Measurements from ENCODE around the gene TM9SF3. TPM values are rescaled to one million over a fixed set of nuclear protein-coding genes. Genes with fewer than 3 reads are reported as not detected.

Gene TM9SF3
- total and polyA plus RNA-seq, 2 experiments from 2014 or later = 37.3 to 72.5 TPM

GRCh38 chr10:96538683-96539082 is 48.1 kb downstream of the TM9SF3 start:
- H4K20me1 ChIP-seq (replicated peaks; ENCODE audit: insufficient read depth) = peaks cover 6% of the 10 kb centered on the region; the same call in 1 of the 2 replicates

More at GRCh38 chr10:96538683-96539082, 48.1 kb downstream of the TM9SF3 start:
- H3K27ac ChIP-seq (ENCODE audit: low read depth) = no peak overlapping the region
- peaks cover 37% of the 10 kb centered on the region for H3K79me2 ChIP-seq (replicated peaks; ENCODE audit: insufficient read depth)
- H2AFZ ChIP-seq = no peak overlapping the region
- H3K36me3 ChIP-seq (ENCODE audit: insufficient read depth) = peaks cover 6% of the 10 kb centered on the region
- Mint-ChIP-seq H3K4me3 (no peak overlapping the region), H3K9me3 (no peaks in the 10 kb centered on the region), H3K4me1 (no peaks in the 10 kb centered on the region), H3K27me3 (ENCODE audit: insufficient read depth, low read depth, poor library complexity) (peaks cover 2% of the 10 kb centered on the region), H3K27ac (no peak overlapping the region), H3K36me3 (ENCODE audit: low read depth) (peaks cover 32% of the 10 kb centered on the region)
- TF ChIP-seq NANOG (IDR thresholded peaks at IDR 0.05; ENCODE audit: borderline replicate concordance) (no peak), ETS1 (IDR thresholded peaks at IDR 0.05) (no peak), EZH2 (IDR thresholded peaks at IDR 0.05; ENCODE audit: low read depth, unreplicated experiment) (no peak), JUNB (IDR thresholded peaks at IDR 0.05; ENCODE audit: unreplicated experiment) (no peak), EZH2phosphoT487 (IDR thresholded peaks at IDR 0.05; ENCODE audit: unreplicated experiment) (no peak), POLR2AphosphoS5 (IDR thresholded peaks at IDR 0.05; ENCODE audit: low read depth) (no peak), ZNF331 (CRISPR knock-in tag; IDR thresholded peaks at IDR 0.05; ENCODE audit: low read depth) (no peak), CTCF (conservative IDR thresholded peaks at IDR 0.05; ENCODE audit: low read depth in 2 of 2) (no peak), ZNF114 (CRISPR knock-in tag; IDR thresholded peaks at IDR 0.05) (no peak), CREB1 (CRISPR knock-in tag; IDR thresholded peaks at IDR 0.05; ENCODE audit: low read depth) (no peak), STAT1 (IDR thresholded peaks at IDR 0.05; ENCODE audit: unreplicated experiment) (no peak)
- TF ChIP-seq, protein P1, sequence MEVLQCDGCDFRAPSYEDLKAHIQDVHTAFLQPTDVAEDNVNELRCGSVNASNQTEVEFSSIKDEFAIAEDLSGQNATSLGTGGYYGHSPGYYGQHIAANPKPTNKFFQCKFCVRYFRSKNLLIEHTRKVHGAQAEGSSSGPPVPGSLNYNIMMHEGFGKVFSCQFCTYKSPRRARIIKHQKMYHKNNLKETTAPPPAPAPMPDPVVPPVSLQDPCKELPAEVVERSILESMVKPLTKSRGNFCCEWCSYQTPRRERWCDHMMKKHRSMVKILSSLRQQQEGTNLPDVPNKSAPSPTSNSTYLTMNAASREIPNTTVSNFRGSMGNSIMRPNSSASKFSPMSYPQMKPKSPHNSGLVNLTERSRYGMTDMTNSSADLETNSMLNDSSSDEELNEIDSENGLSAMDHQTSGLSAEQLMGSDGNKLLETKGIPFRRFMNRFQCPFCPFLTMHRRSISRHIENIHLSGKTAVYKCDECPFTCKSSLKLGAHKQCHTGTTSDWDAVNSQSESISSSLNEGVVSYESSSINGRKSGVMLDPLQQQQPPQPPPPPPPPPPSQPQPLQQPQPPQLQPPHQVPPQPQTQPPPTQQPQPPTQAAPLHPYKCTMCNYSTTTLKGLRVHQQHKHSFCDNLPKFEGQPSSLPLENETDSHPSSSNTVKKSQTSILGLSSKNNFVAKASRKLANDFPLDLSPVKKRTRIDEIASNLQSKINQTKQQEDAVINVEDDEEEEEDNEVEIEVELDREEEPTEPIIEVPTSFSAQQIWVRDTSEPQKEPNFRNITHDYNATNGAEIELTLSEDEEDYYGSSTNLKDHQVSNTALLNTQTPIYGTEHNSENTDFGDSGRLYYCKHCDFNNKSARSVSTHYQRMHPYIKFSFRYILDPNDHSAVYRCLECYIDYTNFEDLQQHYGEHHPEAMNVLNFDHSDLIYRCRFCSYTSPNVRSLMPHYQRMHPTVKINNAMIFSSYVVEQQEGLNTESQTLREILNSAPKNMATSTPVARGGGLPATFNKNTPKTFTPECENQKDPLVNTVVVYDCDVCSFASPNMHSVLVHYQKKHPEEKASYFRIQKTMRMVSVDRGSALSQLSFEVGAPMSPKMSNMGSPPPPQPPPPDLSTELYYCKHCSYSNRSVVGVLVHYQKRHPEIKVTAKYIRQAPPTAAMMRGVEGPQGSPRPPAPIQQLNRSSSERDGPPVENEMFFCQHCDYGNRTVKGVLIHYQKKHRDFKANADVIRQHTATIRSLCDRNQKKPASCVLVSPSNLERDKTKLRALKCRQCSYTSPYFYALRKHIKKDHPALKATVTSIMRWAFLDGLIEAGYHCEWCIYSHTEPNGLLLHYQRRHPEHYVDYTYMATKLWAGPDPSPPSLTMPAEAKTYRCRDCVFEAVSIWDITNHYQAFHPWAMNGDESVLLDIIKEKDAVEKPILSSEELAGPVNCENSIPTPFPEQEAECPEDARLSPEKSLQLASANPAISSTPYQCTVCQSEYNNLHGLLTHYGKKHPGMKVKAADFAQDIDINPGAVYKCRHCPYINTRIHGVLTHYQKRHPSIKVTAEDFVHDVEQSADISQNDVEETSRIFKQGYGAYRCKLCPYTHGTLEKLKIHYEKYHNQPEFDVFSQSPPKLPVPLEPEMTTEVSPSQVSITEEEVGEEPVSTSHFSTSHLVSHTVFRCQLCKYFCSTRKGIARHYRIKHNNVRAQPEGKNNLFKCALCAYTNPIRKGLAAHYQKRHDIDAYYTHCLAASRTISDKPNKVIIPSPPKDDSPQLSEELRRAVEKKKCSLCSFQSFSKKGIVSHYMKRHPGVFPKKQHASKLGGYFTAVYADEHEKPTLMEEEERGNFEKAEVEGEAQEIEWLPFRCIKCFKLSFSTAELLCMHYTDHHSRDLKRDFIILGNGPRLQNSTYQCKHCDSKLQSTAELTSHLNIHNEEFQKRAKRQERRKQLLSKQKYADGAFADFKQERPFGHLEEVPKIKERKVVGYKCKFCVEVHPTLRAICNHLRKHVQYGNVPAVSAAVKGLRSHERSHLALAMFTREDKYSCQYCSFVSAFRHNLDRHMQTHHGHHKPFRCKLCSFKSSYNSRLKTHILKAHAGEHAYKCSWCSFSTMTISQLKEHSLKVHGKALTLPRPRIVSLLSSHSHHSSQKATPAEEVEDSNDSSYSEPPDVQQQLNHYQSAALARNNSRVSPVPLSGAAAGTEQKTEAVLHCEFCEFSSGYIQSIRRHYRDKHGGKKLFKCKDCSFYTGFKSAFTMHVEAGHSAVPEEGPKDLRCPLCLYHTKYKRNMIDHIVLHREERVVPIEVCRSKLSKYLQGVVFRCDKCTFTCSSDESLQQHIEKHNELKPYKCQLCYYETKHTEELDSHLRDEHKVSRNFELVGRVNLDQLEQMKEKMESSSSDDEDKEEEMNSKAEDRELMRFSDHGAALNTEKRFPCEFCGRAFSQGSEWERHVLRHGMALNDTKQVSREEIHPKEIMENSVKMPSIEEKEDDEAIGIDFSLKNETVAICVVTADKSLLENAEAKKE (CRISPR knock-in tag; IDR thresholded peaks at IDR 0.05) = no peak
- TF ChIP-seq, protein P2, sequence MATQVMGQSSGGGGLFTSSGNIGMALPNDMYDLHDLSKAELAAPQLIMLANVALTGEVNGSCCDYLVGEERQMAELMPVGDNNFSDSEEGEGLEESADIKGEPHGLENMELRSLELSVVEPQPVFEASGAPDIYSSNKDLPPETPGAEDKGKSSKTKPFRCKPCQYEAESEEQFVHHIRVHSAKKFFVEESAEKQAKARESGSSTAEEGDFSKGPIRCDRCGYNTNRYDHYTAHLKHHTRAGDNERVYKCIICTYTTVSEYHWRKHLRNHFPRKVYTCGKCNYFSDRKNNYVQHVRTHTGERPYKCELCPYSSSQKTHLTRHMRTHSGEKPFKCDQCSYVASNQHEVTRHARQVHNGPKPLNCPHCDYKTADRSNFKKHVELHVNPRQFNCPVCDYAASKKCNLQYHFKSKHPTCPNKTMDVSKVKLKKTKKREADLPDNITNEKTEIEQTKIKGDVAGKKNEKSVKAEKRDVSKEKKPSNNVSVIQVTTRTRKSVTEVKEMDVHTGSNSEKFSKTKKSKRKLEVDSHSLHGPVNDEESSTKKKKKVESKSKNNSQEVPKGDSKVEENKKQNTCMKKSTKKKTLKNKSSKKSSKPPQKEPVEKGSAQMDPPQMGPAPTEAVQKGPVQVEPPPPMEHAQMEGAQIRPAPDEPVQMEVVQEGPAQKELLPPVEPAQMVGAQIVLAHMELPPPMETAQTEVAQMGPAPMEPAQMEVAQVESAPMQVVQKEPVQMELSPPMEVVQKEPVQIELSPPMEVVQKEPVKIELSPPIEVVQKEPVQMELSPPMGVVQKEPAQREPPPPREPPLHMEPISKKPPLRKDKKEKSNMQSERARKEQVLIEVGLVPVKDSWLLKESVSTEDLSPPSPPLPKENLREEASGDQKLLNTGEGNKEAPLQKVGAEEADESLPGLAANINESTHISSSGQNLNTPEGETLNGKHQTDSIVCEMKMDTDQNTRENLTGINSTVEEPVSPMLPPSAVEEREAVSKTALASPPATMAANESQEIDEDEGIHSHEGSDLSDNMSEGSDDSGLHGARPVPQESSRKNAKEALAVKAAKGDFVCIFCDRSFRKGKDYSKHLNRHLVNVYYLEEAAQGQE (IDR thresholded peaks at IDR 0.05; ENCODE audit: unreplicated experiment) = no peak
- DNase-seq (ENCODE audit: low spot score) = no peak
- H3K4me3 ChIP-seq = no peak overlapping the region
- no peaks in the 10 kb centered on the region for H3K27me3 ChIP-seq (ENCODE audit: insufficient read depth)
- no peak overlapping the region for H3K4me2 ChIP-seq
- H3F3A ChIP-seq (replicated peaks; ENCODE audit: low read depth) = no peaks in the 10 kb centered on the region
- H3K9me2 ChIP-seq (ENCODE audit: insufficient read depth) = no peaks in the 10 kb centered on the region
- no peak for ATAC-seq
- H3K4me1 ChIP-seq (ENCODE audit: insufficient read depth) = no peaks in the 10 kb centered on the region

All from GM23338 (cell line).